Uterus (tissue), 2 donors: ENCODE data around the gene DGCR2.

Experiments
- POLR2A ChIP-seq, 2 donors: fragments of 450-650 bp; IDR thresholded peaks; one replicate each; pipeline ENCODE4 v1.6.1; 2016; ENCODE audit warnings: antibody characterized with exemption in 2 of 2, mild to moderate bottlenecking in 1 of 2, moderate library complexity in 1 of 2
- TF ChIP-seq, protein P1 (sequence below), 4 experiments: fragments of 200-600 bp in 2 of 4; fragments of 450-650 bp in 2 of 4; sonication (generic) in 2 of 4; IDR thresholded peaks; one replicate each; pipeline ENCODE4 v1.5.1; 2016 to 2019; ENCODE audit warnings: antibody characterized with exemption in 4 of 4, mild to moderate bottlenecking in 2 of 4, moderate library complexity in 1 of 4

DNA sequence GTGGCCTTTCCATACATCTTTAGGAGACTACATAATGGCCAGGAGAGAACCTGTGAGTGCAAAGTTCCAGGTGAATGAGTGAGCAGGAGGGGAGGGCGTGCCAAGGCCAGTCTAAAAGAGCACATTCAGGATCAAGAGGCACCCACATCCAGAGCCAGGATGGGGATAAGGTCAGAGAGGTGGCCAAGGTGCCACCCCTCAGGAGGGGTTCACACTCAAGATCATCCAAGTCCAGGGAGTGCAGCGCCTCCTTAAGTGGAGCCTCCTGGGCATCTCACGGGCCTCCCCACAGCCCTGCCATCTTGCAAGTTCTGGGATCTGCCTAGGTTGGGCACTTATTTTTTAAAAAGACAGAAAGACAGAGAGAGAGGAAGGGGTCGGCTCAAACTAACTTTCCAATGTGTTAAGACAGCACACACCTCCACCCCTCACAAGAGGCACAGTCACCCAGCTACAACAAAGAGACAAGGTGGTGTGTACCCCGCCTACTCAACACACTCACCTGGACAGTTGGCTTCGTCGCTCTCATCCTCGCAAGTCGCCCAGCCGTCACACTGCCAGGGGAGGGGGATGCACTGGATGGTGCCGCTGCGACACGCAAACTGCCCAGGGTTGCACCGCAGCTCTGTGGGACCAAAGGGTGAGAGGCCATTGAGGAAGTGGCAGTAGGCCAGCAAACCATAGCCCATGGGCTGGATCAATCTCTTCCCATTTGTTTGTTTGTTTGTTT is 33.2 kb downstream of the DGCR2 start:
- TF ChIP-seq, protein P1, sequence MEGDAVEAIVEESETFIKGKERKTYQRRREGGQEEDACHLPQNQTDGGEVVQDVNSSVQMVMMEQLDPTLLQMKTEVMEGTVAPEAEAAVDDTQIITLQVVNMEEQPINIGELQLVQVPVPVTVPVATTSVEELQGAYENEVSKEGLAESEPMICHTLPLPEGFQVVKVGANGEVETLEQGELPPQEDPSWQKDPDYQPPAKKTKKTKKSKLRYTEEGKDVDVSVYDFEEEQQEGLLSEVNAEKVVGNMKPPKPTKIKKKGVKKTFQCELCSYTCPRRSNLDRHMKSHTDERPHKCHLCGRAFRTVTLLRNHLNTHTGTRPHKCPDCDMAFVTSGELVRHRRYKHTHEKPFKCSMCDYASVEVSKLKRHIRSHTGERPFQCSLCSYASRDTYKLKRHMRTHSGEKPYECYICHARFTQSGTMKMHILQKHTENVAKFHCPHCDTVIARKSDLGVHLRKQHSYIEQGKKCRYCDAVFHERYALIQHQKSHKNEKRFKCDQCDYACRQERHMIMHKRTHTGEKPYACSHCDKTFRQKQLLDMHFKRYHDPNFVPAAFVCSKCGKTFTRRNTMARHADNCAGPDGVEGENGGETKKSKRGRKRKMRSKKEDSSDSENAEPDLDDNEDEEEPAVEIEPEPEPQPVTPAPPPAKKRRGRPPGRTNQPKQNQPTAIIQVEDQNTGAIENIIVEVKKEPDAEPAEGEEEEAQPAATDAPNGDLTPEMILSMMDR (IDR thresholded peaks at IDR 0.05), result no peak
- TF ChIP-seq POLR2A (IDR thresholded peaks at IDR 0.05), result no peak
